Mucosa of gallbladder (tissue), 1 donor: Measurements from ENCODE around the gene GBE1. TPM values are rescaled to one million over a fixed set of nuclear protein-coding genes. Genes with fewer than 3 reads are reported as not detected.
"Not testable (repeated sequence)": the region's sequence is repeated elsewhere in the genome, so short reads cannot be mapped to it uniquely, and the experiment has no call there.

Experiments
- DNase-seq: peaks from one replicate; pipeline ENCODE4 v3.0.0-alpha.2; 2020; ENCODE audit warnings: low spot score
- total RNA-seq: library from RNA; stranded (reverse); gene quantifications from one replicate; pipeline ENCODE4 v1.2.1, GENCODE V29; 2021
- donor health status: DM: no; HTN: no; CAD: no.

GBE1 gene
- 17.2 TPM for total RNA-seq

- DNase-seq, result peak; percentile 90
Observed at GRCh38 chr3:81760924-81761903, at the start of gene GBE1. Gene GBE1, minus strand, starts transcription at chr3:81761645. Its CDS starts 128 bp downstream, at chr3:81761517.

GRCh38 chr3:81808900-81809299 is 47.5 kb upstream of the GBE1 start:
- no peak for DNase-seq

GRCh38 chr3:81799403-81799802 is 38.0 kb upstream of the GBE1 start:
- no peak for DNase-seq

- no peak for DNase-seq
Observed at GRCh38 chr3:81793410-81793809, 32.0 kb upstream of the GBE1 start.

GRCh38 chr3:81790117-81790516 is 28.7 kb upstream of the GBE1 start:
- DNase-seq, result no peak

- no peak for DNase-seq
Observed at GRCh38 chr3:81789691-81790090, 28.2 kb upstream of the GBE1 start.

- no peak for DNase-seq
Observed at GRCh38 chr3:81788610-81789009, 27.2 kb upstream of the GBE1 start.

GRCh38 chr3:81788044-81788443 is 26.6 kb upstream of the GBE1 start:
- DNase-seq, result no peak

GRCh38 chr3:81782585-81782984 is 21.1 kb upstream of the GBE1 start:
- DNase-seq, result no peak

GRCh38 chr3:81778678-81779182 is 17.3 kb upstream of the GBE1 start:
- DNase-seq, result no peak

- DNase-seq, result no peak
Observed at GRCh38 chr3:81776643-81777042, 15.2 kb upstream of the GBE1 start.

- no peak for DNase-seq
Observed at GRCh38 chr3:81770710-81771109, 9.3 kb upstream of the GBE1 start.

GRCh38 chr3:81769299-81769698 is 7.9 kb upstream of the GBE1 start:
- no peak for DNase-seq

- not testable (repeated sequence) for DNase-seq
Observed at GRCh38 chr3:81767250-81767859, 5.9 kb upstream of the GBE1 start.

GRCh38 chr3:81765400-81765799 is 4.0 kb upstream of the GBE1 start:
- DNase-seq, result no peak

GRCh38 chr3:81764665-81765064 is 3.2 kb upstream of the GBE1 start:
- DNase-seq, result no peak

GRCh38 chr3:81764002-81764401 is 2.6 kb upstream of the GBE1 start:
- no peak for DNase-seq

GRCh38 chr3:81763001-81763400 is 1.6 kb upstream of the GBE1 start:
- DNase-seq, result no peak

GRCh38 chr3:81761904-81762580 is 597 bp upstream of the GBE1 start:
- DNase-seq, result no peak

GRCh38 chr3:81760215-81760614 is 1.2 kb downstream of the GBE1 start:
- DNase-seq, result no peak

- not testable (repeated sequence) for DNase-seq
Observed at GRCh38 chr3:81758771-81759170, 2.7 kb downstream of the GBE1 start.

- no peak for DNase-seq
Observed at GRCh38 chr3:81758275-81758674, 3.2 kb downstream of the GBE1 start.
